Activated B cell treated with CpG ODN at 0.5 μM for 24 hours (primary cell): ENCODE results near the gene TNNI3K. TPM values are rescaled to one million over a fixed set of nuclear protein-coding genes. Genes with fewer than 3 reads are reported as not detected.

Experiments used
- ATAC-seq: fragments of 200-7000 bp; cut with Tn5 transposase; one replicate; pipeline ENCODE4 v1.10.0; 2021; ENCODE audit warnings: low read depth, mild to moderate bottlenecking, moderate library complexity
- CTCF ChIA-PET: fragments of 350-600 bp; sonication (Branson Sonifier 250); formaldehyde crosslinking; loops from one replicate; lab custom pipeline; 2021; ENCODE audit warnings: antibody characterized with exemption; lab: Charles Lee
- POLR2A ChIA-PET: fragments of 350-600 bp; sonication (Branson Sonifier 250); formaldehyde crosslinking; loops from one replicate; lab custom pipeline; 2021; ENCODE audit warnings: antibody characterized with exemption; lab: Charles Lee
- DNase-seq: peaks from one replicate; pipeline ENCODE4 v3.0.0; 2022
- H3K27ac Mint-ChIP-seq: one replicate; pipeline ENCODE4 v1.8.0; 2020; ENCODE audit warnings: mixed read lengths
- H3K27me3 Mint-ChIP-seq: one replicate; pipeline ENCODE4 v1.8.0; 2021; ENCODE audit warnings: mixed read lengths
- H3K36me3 Mint-ChIP-seq: one replicate; pipeline ENCODE4 v1.8.0; 2021; ENCODE audit warnings: low read depth, mixed read lengths
- H3K4me1 Mint-ChIP-seq: one replicate; pipeline ENCODE4 v1.8.0; 2021; ENCODE audit warnings: mixed read lengths
- H3K4me3 Mint-ChIP-seq: one replicate; pipeline ENCODE4 v1.8.0; 2020; ENCODE audit warnings: mild to moderate bottlenecking, mixed read lengths
- H3K9me3 Mint-ChIP-seq: one replicate; pipeline ENCODE4 v1.8.0; 2020; ENCODE audit warnings: mixed read lengths
- CTCF ChIP-seq: fragments of 200-600 bp; IDR thresholded peaks from one replicate; pipeline ENCODE4 v1.8.0; 2022; ENCODE audit warnings: antibody characterized with exemption, mild to moderate bottlenecking
- intact Hi-C: fragments of 100-400 bp; cut with micrococcal nuclease; formaldehyde crosslinking; loops from one replicate; pipeline ENCODE4 v1.15.1; 2024
- total RNA-seq: library from RNA; stranded (reverse); gene quantifications from 2 replicates; pipeline ENCODE4 v1.2.3, GENCODE V29; 2022

The TNNI3K gene
- total RNA-seq, 1 donor from 2014 or later: not detected

- ATAC-seq (no peak), DNase-seq (no peak)
- Mint-ChIP-seq H3K27ac (no peak overlapping the region), H3K36me3 (no peaks in the 10 kb centered on the region), H3K27me3 (no peaks in the 10 kb centered on the region), H3K9me3 (peaks cover under 1% of the 10 kb centered on the region), H3K4me3 (no peak overlapping the region), H3K4me1 (no peaks in the 10 kb centered on the region)
- TF ChIP-seq CTCF: no peak
- intact Hi-C loops: no loop called here
- ChIA-PET POLR2A (no interaction called here), CTCF (no interaction called here)
Observed at GRCh38 chr1:74280642-74281396, 45.6 kb downstream of the TNNI3K start.

- TF ChIP-seq CTCF: no peak
Observed at GRCh38 chr1:74286414-74286813, 51.2 kb downstream of the TNNI3K start.

DNA sequence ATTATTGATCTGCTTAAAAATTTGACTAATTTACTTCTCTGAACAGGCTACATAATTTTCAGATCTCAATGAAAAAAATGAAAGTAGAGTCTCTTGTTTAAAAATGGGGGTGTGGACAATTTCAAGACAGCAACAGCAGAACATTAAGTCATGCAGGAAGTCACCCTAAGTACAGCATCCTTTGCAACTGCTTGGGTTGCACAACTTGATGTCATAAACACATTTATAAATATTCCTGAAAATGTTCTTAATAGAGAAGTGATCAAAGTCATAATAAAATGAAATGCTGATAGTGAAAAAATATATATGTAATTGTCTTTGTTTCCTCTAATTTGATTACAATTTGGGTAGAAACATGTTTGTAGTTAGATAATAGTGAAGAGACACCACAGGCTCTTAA, 79.3 kb downstream of the TNNI3K start:
- intact Hi-C loops: no loop called here
- Mint-ChIP-seq H3K4me1 (no peaks in the 10 kb centered on the region), H3K27ac (no peak overlapping the region), H3K4me3 (no peak overlapping the region), H3K9me3 (no peaks in the 10 kb centered on the region), H3K27me3 (no peaks in the 10 kb centered on the region), H3K36me3 (no peaks in the 10 kb centered on the region)
- no peak for ATAC-seq
- CTCF ChIA-PET: no interaction called here
- no peak for TF ChIP-seq CTCF
- DNase-seq: no peak
- POLR2A ChIA-PET: no interaction called here

More at GRCh38 chr1:74286414-74286813, 51.2 kb downstream of the TNNI3K start:
- H3K4me3 Mint-ChIP-seq: no peak overlapping the region
- intact Hi-C loops: no loop called here
- no peaks in the 10 kb centered on the region for H3K4me1 Mint-ChIP-seq
- no peaks in the 10 kb centered on the region for H3K36me3 Mint-ChIP-seq
- ChIA-PET CTCF (no interaction called here), POLR2A (no interaction called here)
- no peaks in the 10 kb centered on the region for H3K27me3 Mint-ChIP-seq
- no peak overlapping the region for H3K27ac Mint-ChIP-seq
- ATAC-seq: no peak
- peaks cover 15% of the 10 kb centered on the region for H3K9me3 Mint-ChIP-seq
- no peak for DNase-seq

DNA sequence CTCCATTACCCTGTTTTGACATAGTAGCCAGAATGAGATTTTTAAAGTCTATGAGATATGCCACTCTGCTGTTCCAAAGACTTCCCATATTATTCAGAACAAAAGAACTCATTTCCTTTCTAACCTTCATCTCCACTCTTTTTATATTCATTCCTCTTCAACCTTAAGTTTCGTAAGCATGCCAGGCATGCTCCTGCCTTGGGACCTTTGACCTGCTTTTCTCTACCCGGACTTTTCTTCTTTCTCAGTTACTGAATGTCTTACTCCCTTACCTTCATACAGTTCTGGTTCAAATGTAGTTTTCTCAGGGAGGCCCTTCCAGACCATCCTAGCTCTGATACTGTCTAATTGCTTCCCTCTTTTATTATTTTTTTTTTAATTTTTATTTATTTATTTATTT, 81.1 kb downstream of the TNNI3K start:
- Mint-ChIP-seq H3K9me3 (no peaks in the 10 kb centered on the region), H3K27me3 (no peaks in the 10 kb centered on the region), H3K4me1 (no peaks in the 10 kb centered on the region), H3K4me3 (no peak overlapping the region), H3K36me3 (no peaks in the 10 kb centered on the region), H3K27ac (no peak overlapping the region)
- ChIA-PET POLR2A (no interaction called here), CTCF (no interaction called here)
- no peak for TF ChIP-seq CTCF
- DNase-seq (no peak), ATAC-seq (no peak)
- intact Hi-C loops: no loop called here

GRCh38 chr1:74317663-74318062, 82.5 kb downstream of the TNNI3K start:
- TF ChIP-seq CTCF: no peak
- CTCF ChIA-PET: no interaction called here
- POLR2A ChIA-PET: no interaction called here
- no peaks in the 10 kb centered on the region for H3K4me1 Mint-ChIP-seq
- intact Hi-C loops: no loop called here
- no peak overlapping the region for H3K4me3 Mint-ChIP-seq
- DNase-seq: no peak
- no peaks in the 10 kb centered on the region for H3K36me3 Mint-ChIP-seq
- no peaks in the 10 kb centered on the region for H3K9me3 Mint-ChIP-seq
- no peaks in the 10 kb centered on the region for H3K27me3 Mint-ChIP-seq
- no peak for ATAC-seq
- no peak overlapping the region for H3K27ac Mint-ChIP-seq
